Mucosa of rectum (tissue), 2 donors: ENCODE data around the gene LRRC8B.

ENCODE experiments used
- H3K27ac ChIP-seq, 2 donors: one replicate each; pipeline ENCODE4 v1.7.0; 2013; ENCODE audit warnings: inconsistent platforms in 2 of 2, low read depth in 2 of 2, low read length in 2 of 2
- H3K27me3 ChIP-seq, 2 donors: one replicate each; pipeline ENCODE4 v1.7.0; 2013; ENCODE audit warnings: low read length in 2 of 2; ENCODE audit not compliant: control insufficient read depth in 2 of 2, insufficient read depth in 2 of 2
- H3K36me3 ChIP-seq, 2 donors: one replicate each; pipeline ENCODE4 v1.7.0; 2013; ENCODE audit warnings: low read length in 2 of 2; ENCODE audit not compliant: control insufficient read depth in 2 of 2, insufficient read depth in 2 of 2
- H3K4me1 ChIP-seq, 2 donors: one replicate each; pipeline ENCODE4 v1.7.0; 2013; ENCODE audit warnings: low read length in 2 of 2, mild to moderate bottlenecking in 1 of 2; ENCODE audit not compliant: control insufficient read depth in 2 of 2, insufficient read depth in 2 of 2
- H3K4me3 ChIP-seq, 2 donors: one replicate each; pipeline ENCODE4 v1.7.0; 2013; ENCODE audit warnings: low read length in 2 of 2
- H3K9ac ChIP-seq, 2 donors: one replicate each; pipeline ENCODE4 v1.7.0; 2013; ENCODE audit warnings: low read length in 2 of 2, low read depth in 1 of 2, mild to moderate bottlenecking in 1 of 2
- H3K9me3 ChIP-seq, 2 donors: one replicate each; pipeline ENCODE4 v1.7.0; 2013; ENCODE audit warnings: low read length in 2 of 2; ENCODE audit not compliant: control insufficient read depth in 2 of 2
- donor health status: healthy.
- donor health status: Normal muscosa, but diverticular disease.

The LRRC8B gene

GRCh38 chr1:89605692-89606091 is 81.1 kb downstream of the LRRC8B start:
- H3K27me3 ChIP-seq: no peaks in the 10 kb centered on the region
- H3K36me3 ChIP-seq: no peaks in the 10 kb centered on the region
- no peaks in the 10 kb centered on the region for H3K9me3 ChIP-seq
- peaks cover 0 to 5% of the 10 kb centered on the region in 2 donors for H3K4me1 ChIP-seq
- no peak overlapping the region for H3K27ac ChIP-seq
- no peak overlapping the region for H3K9ac ChIP-seq
- H3K4me3 ChIP-seq: no peak overlapping the region

GRCh38 chr1:89606227-89606980 is 81.8 kb downstream of the LRRC8B start:
- Histone ChIP-seq H3K9me3 (no peaks in the 10 kb centered on the region), H3K9ac (no peak overlapping the region), H3K4me3 (no peak overlapping the region), H3K36me3 (no peaks in the 10 kb centered on the region), H3K27me3 (no peaks in the 10 kb centered on the region), H3K4me1 (peaks cover 0 to 5% of the 10 kb centered on the region in 2 donors), H3K27ac (no peak overlapping the region)

- no peak overlapping the region for H3K9ac ChIP-seq
- H3K9me3 ChIP-seq: no peaks in the 10 kb centered on the region
- no peak overlapping the region for H3K27ac ChIP-seq
- peaks cover 0 to 5% of the 10 kb centered on the region in 2 donors for H3K4me1 ChIP-seq
- no peaks in the 10 kb centered on the region for H3K27me3 ChIP-seq
- H3K36me3 ChIP-seq: no peaks in the 10 kb centered on the region
- H3K4me3 ChIP-seq: no peak overlapping the region
These were observed 82.5 kb downstream of the LRRC8B start for GRCh38 chr1:89607156-89607555.

GRCh38 chr1:89607586-89608318 is 83.1 kb downstream of the LRRC8B start:
- H3K9me3 ChIP-seq: no peaks in the 10 kb centered on the region
- peak overlapping the region in 1 of 2 donors; percentile 32 for H3K27ac ChIP-seq
- H3K4me1 ChIP-seq: peaks cover 0 to 5% of the 10 kb centered on the region in 2 donors
- peak overlapping the region in 1 of 2 donors; percentile 1 for H3K9ac ChIP-seq
- H3K4me3 ChIP-seq: no peak overlapping the region
- H3K36me3 ChIP-seq: no peaks in the 10 kb centered on the region
- H3K27me3 ChIP-seq: no peaks in the 10 kb centered on the region

- Histone ChIP-seq H3K36me3 (no peaks in the 10 kb centered on the region), H3K27me3 (no peaks in the 10 kb centered on the region), H3K9me3 (no peaks in the 10 kb centered on the region), H3K4me3 (no peak overlapping the region), H3K27ac (peak overlapping the region in 1 of 2 donors; percentile 32), H3K4me1 (peaks cover 0 to 5% of the 10 kb centered on the region in 2 donors), H3K9ac (peak overlapping the region in 1 of 2 donors; percentile 1)
These were observed 83.8 kb downstream of the LRRC8B start for GRCh38 chr1:89608319-89608983.

GRCh38 chr1:89608984-89609725 is 84.5 kb downstream of the LRRC8B start:
- H3K36me3 ChIP-seq: no peaks in the 10 kb centered on the region
- H3K4me1 ChIP-seq: peaks cover 0 to 5% of the 10 kb centered on the region in 2 donors
- no peak overlapping the region for H3K27ac ChIP-seq
- no peak overlapping the region for H3K9ac ChIP-seq
- no peaks in the 10 kb centered on the region for H3K9me3 ChIP-seq
- H3K4me3 ChIP-seq: no peak overlapping the region
- H3K27me3 ChIP-seq: no peaks in the 10 kb centered on the region

GRCh38 chr1:89609781-89610456 is 85.3 kb downstream of the LRRC8B start:
- Histone ChIP-seq H3K36me3 (no peaks in the 10 kb centered on the region), H3K4me1 (peaks cover 0 to 5% of the 10 kb centered on the region in 2 donors), H3K4me3 (no peak overlapping the region), H3K9ac (no peak overlapping the region), H3K27ac (no peak overlapping the region), H3K9me3 (no peaks in the 10 kb centered on the region), H3K27me3 (no peaks in the 10 kb centered on the region)

GRCh38 chr1:89610457-89611011 is 85.9 kb downstream of the LRRC8B start:
- no peak overlapping the region for H3K4me3 ChIP-seq
- peaks cover 0 to 5% of the 10 kb centered on the region in 2 donors for H3K4me1 ChIP-seq
- H3K27ac ChIP-seq: no peak overlapping the region
- no peaks in the 10 kb centered on the region for H3K9me3 ChIP-seq
- no peaks in the 10 kb centered on the region for H3K36me3 ChIP-seq
- no peaks in the 10 kb centered on the region for H3K27me3 ChIP-seq
- no peak overlapping the region for H3K9ac ChIP-seq

GRCh38 chr1:89611721-89612120 is 87.1 kb downstream of the LRRC8B start:
- Histone ChIP-seq H3K36me3 (no peaks in the 10 kb centered on the region), H3K4me1 (peaks cover 0 to 5% of the 10 kb centered on the region in 2 donors), H3K9me3 (no peaks in the 10 kb centered on the region), H3K27me3 (no peaks in the 10 kb centered on the region), H3K9ac (no peak overlapping the region), H3K27ac (no peak overlapping the region), H3K4me3 (no peak overlapping the region)
